BJ (cell line): ENCODE measurements around the gene AGAP1. TPM values are rescaled to one million over a fixed set of nuclear protein-coding genes. Genes with fewer than 3 reads are reported as not detected.

Experiments used
- CTCF ChIA-PET: fragments of 350-600 bp; formaldehyde crosslinking; extraction: SDS; loops from one replicate; lab custom pipeline; 2021; ENCODE audit warnings: antibody characterized with exemption, inconsistent platforms; lab: Yijun Ruan, JAX
- POLR2A ChIA-PET: fragments of 300-600 bp; sonication (Branson Sonifier 250); formaldehyde crosslinking; extraction: SDS; loops from one replicate; lab custom pipeline; 2021; ENCODE audit warnings: antibody characterized with exemption; lab: Charles Lee
- DNase-seq: peaks from one replicate; pipeline ENCODE4 v3.0.0-alpha.2; 2011; ENCODE audit warnings: low read depth
- H3K27me3 ChIP-seq: 2 replicates; pipeline ENCODE4 v1.6.0; 2011; ENCODE audit warnings: low read length; ENCODE audit not compliant: control insufficient read depth, insufficient read depth
- H3K36me3 ChIP-seq: 2 replicates; pipeline ENCODE4 v1.5.1; 2011; ENCODE audit warnings: low read length; ENCODE audit not compliant: control insufficient read depth, insufficient read depth
- H3K4me3 ChIP-seq: 2 replicates; pipeline ENCODE4 v1.5.1; 2011; ENCODE audit warnings: low read depth, mild to moderate bottlenecking, control low read depth, low read length
- CTCF ChIP-seq: IDR thresholded peaks from 2 replicates; pipeline ENCODE4 v1.5.1; 2011; ENCODE audit warnings: low read depth, mild to moderate bottlenecking, control low read depth, inconsistent platforms, low read length, moderate library complexity; ENCODE audit not compliant: insufficient read depth
- polyA plus RNA-seq: library from polyadenylated mRNA; depleted of rRNA; stranded (reverse); fragments of >200 nt; gene quantifications from 2 replicates; pipeline ENCODE4 v1.2.3, GENCODE V29; 2011

The AGAP1 gene
- polyA plus RNA-seq, 1 experiment: 14.9 TPM

GRCh38 chr2:235829726-235830125, 335.9 kb downstream of the AGAP1 start:
- CTCF ChIA-PET: no interaction called here
- no peak overlapping the region for H3K4me3 ChIP-seq
- no peaks in the 10 kb centered on the region for H3K27me3 ChIP-seq
- no peak for TF ChIP-seq CTCF
- no peaks in the 10 kb centered on the region for H3K36me3 ChIP-seq
- POLR2A ChIA-PET: no interaction called here
- DNase-seq: no peak

GRCh38 chr2:235831755-235832154, 337.9 kb downstream of the AGAP1 start:
- H3K36me3 ChIP-seq: no peaks in the 10 kb centered on the region
- CTCF ChIA-PET: interaction anchor here (1.0 to 1.7 kb wide), 2 partner anchors 8 to 9 kb away, joined by 3 to 4 read pairs; no protein-coding TSS in a partner anchor
- POLR2A ChIA-PET: no interaction called here
- no peak for TF ChIP-seq CTCF
- H3K4me3 ChIP-seq: no peak overlapping the region
- no peak for DNase-seq
- H3K27me3 ChIP-seq: no peaks in the 10 kb centered on the region

- CTCF ChIA-PET: interaction anchor here (1.7 kb wide), 1 partner anchor 9 kb away, joined by 4 read pairs; no protein-coding TSS in a partner anchor
- DNase-seq: no peak
- TF ChIP-seq CTCF: no peak
- POLR2A ChIA-PET: no interaction called here
- Histone ChIP-seq H3K27me3 (no peaks in the 10 kb centered on the region), H3K4me3 (no peak overlapping the region), H3K36me3 (no peaks in the 10 kb centered on the region)
These were observed 339.1 kb downstream of the AGAP1 start for GRCh38 chr2:235832941-235833340.

- Histone ChIP-seq H3K4me3 (no peak overlapping the region), H3K36me3 (no peaks in the 10 kb centered on the region), H3K27me3 (no peaks in the 10 kb centered on the region)
- POLR2A ChIA-PET: no interaction called here
- TF ChIP-seq CTCF: no peak
- no peak for DNase-seq
- CTCF ChIA-PET: no interaction called here
These were observed 340.3 kb downstream of the AGAP1 start for GRCh38 chr2:235833971-235834620.

- Histone ChIP-seq H3K4me3 (no peak overlapping the region), H3K27me3 (no peaks in the 10 kb centered on the region), H3K36me3 (no peaks in the 10 kb centered on the region)
- POLR2A ChIA-PET: no interaction called here
- no peak for DNase-seq
- CTCF ChIA-PET: no interaction called here
- TF ChIP-seq CTCF: no peak
These were observed 340.9 kb downstream of the AGAP1 start for GRCh38 chr2:235834781-235835180.
